RKO (cell line): ENCODE measurements around the gene SUPT4H1.
A peak's percentile ranks its signal among the peaks of the same experiment; 100 is the strongest.
"Not testable (repeated sequence)": the region's sequence is repeated elsewhere in the genome, so short reads cannot be mapped to it uniquely, and the experiment has no call there.

ENCODE experiments used
- DNase-seq: peaks from one replicate; pipeline ENCODE4 v3.0.0-alpha.2; 2016; ENCODE audit warnings: low spot score

Gene SUPT4H1

GRCh38 chr17:58351831-58352595 is at the start of gene SUPT4H1:
SUPT4H1 (minus strand) TSS chr17:58352201; CDS start chr17:58352135, 66 bp downstream.
- peak; percentile 93 for DNase-seq

GRCh38 chr17:58401287-58401686 is 49.3 kb upstream of the SUPT4H1 start:
- no peak for DNase-seq

GRCh38 chr17:58400826-58401225 is 48.8 kb upstream of the SUPT4H1 start:
- no peak for DNase-seq

- no peak for DNase-seq
Observed at GRCh38 chr17:58399974-58400373, 48.0 kb upstream of the SUPT4H1 start.

- DNase-seq = no peak
Observed at GRCh38 chr17:58398574-58399266, 46.7 kb upstream of the SUPT4H1 start.

- DNase-seq = not testable (repeated sequence)
Observed at GRCh38 chr17:58397421-58397820, 45.4 kb upstream of the SUPT4H1 start.

GRCh38 chr17:58396173-58396572 is 44.2 kb upstream of the SUPT4H1 start:
- DNase-seq = no peak

- DNase-seq = no peak
Observed at GRCh38 chr17:58394534-58395223, 42.7 kb upstream of the SUPT4H1 start.

GRCh38 chr17:58391302-58391984 is 39.4 kb upstream of the SUPT4H1 start:
- no peak for DNase-seq

- no peak for DNase-seq
Observed at GRCh38 chr17:58390884-58391283, 38.9 kb upstream of the SUPT4H1 start.

- no peak for DNase-seq
Observed at GRCh38 chr17:58388302-58389190, 36.5 kb upstream of the SUPT4H1 start.

- no peak for DNase-seq
Observed at GRCh38 chr17:58387834-58388233, 35.8 kb upstream of the SUPT4H1 start.

- DNase-seq = no peak
Observed at GRCh38 chr17:58386708-58387107, 34.7 kb upstream of the SUPT4H1 start.

GRCh38 chr17:58385359-58385899 is 33.4 kb upstream of the SUPT4H1 start:
- DNase-seq = no peak

GRCh38 chr17:58384897-58385296 is 32.9 kb upstream of the SUPT4H1 start:
- DNase-seq = no peak

- no peak for DNase-seq
Observed at GRCh38 chr17:58383892-58384462, 32.0 kb upstream of the SUPT4H1 start.

- no peak for DNase-seq
Observed at GRCh38 chr17:58382872-58383242, 30.9 kb upstream of the SUPT4H1 start.

- no peak for DNase-seq
Observed at GRCh38 chr17:58382108-58382871, 30.3 kb upstream of the SUPT4H1 start.

GRCh38 chr17:58381124-58382035 is 29.4 kb upstream of the SUPT4H1 start:
- no peak for DNase-seq
